Measurements from ENCODE around the gene LRP1B.
A peak's percentile ranks its signal among the peaks of the same experiment; 100 is the strongest.

LRP1B gene

DNA sequence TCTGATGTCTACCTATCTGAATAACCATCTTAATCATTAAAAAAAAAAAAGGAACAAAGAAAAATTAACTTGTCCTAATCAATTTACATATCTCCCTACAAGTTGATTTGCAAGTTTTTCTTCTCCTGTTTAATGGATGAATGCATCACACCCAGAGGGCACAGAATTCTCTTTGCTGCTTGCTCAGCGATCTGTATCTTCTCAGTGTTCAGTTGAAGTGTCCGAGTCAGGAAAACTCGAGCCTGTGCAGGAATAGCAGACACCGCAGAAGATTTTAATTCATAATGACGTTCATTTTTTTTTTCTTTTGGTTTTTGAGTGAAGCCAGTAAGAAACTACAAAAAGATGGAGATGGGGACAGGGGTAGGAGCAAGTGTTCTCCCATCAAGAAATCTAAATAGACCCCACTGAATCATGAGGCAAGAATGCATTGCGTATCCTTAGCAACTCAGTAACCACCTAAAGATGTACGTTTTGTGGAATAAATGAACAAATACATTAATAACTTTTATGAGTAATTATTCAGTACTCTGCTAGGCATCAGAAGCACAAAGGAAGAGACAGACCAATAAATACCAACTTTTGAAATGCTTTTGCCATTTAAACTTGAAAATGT lies 675.5 kb downstream of the LRP1B start:
- peak overlapping the region; percentile 83 for H3K27ac ChIP-seq
- no peak for TF ChIP-seq CTCF (conservative IDR thresholded peaks at IDR 0.05)

GRCh38 chr2:141440072-141440635 lies 690.7 kb downstream of the LRP1B start:
- no peak overlapping the region for H3K27ac ChIP-seq
- no peak for TF ChIP-seq CTCF (conservative IDR thresholded peaks at IDR 0.05)

GRCh38 chr2:141439524-141439923 lies 691.3 kb downstream of the LRP1B start:
- H3K27ac ChIP-seq, result no peak overlapping the region
- no peak for TF ChIP-seq CTCF (conservative IDR thresholded peaks at IDR 0.05)

DNA sequence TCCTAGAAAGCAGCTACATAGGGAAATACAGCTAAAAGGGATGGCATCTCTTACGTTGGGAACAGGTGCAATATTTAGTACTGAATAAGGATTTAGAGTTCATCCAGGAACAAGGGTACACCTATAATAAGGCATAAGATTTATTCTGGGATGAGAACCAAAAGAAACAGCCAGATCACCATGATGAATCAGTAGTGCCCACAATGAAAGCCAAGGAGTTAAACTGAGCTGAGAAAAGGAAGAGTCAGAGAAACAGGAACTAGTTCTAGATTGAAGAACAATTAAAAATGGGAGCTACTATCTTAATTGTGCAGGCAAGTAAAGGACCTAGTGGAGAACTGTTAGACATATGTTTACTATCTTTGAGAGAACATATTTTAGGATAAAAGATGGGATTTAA lies 692.3 kb downstream of the LRP1B start:
- TF ChIP-seq CTCF (conservative IDR thresholded peaks at IDR 0.05), result no peak
- no peak overlapping the region for H3K27ac ChIP-seq

GRCh38 chr2:141437521-141437920 lies 693.3 kb downstream of the LRP1B start:
- no peak for TF ChIP-seq CTCF (conservative IDR thresholded peaks at IDR 0.05)
- no peak overlapping the region for H3K27ac ChIP-seq

GRCh38 chr2:141423124-141423523 lies 707.7 kb downstream of the LRP1B start:
- no peak overlapping the region for H3K27ac ChIP-seq
- no peak for TF ChIP-seq CTCF (conservative IDR thresholded peaks at IDR 0.05)

DNA sequence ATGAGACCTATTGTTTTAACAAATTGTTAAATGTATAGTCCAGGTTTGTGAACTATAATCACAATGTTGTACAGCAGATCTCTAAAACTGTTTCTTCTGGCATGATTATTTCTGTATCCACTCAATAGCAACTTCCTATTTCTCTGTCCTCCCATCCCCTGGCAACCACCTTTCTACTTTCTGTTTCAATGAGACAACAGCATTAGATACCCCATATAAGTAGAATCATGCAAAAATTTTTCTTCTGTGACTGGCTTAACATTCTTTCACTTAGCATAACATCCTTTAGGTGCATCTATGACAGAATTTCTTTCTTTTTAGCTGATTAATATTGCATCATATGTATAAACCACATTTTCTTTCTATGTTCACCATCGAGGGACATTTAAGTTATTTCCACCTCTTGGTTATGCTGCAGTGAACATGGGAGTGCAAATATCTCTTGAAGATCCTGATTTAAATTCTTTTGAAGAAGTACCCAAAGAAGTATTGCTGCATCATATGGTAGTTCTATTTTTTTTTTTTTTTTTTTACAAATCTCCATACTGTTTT lies 713.5 kb downstream of the LRP1B start:
- H3K27ac ChIP-seq, result no peak overlapping the region
- no peak for TF ChIP-seq CTCF (conservative IDR thresholded peaks at IDR 0.05)
